Natural killer cell (primary cell): ENCODE data around the gene HOXC12. TPM values are rescaled to one million over a fixed set of nuclear protein-coding genes. Genes with fewer than 3 reads are reported as not detected.

ENCODE experiments used
- ATAC-seq, 3 donors: fragments of 150-1000 bp in 2 of 3; fragments of 200-7000 bp in 1 of 3; cut with Tn5 transposase; 1 replicate in 1 of 3; 2 replicates in 2 of 3; pipeline ENCODE4 v1.10.0; 2021; ENCODE audit warnings: mild to moderate bottlenecking in 2 of 3, moderate library complexity in 2 of 3
- DNase-seq, 2 donors: peaks; one replicate each; pipeline versions ENCODE4 v3.0.0 to v3.0.0-alpha.2; 2013 to 2021; ENCODE audit warnings: mixed read lengths in 1 of 2
- H3K27ac ChIP-seq: one replicate; pipeline ENCODE4 v1.5.1; 2013; ENCODE audit warnings: mild to moderate bottlenecking, low read length
- H3K27me3 ChIP-seq: one replicate; pipeline ENCODE4 v1.6.1; 2013; ENCODE audit warnings: low read length; ENCODE audit not compliant: control insufficient read depth, insufficient read depth
- H3K36me3 ChIP-seq: one replicate; pipeline ENCODE4 v1.6.1; 2013; ENCODE audit warnings: low read length; ENCODE audit not compliant: control insufficient read depth, insufficient read depth
- H3K4me1 ChIP-seq: one replicate; pipeline ENCODE4 v1.6.1; 2013; ENCODE audit warnings: low read length; ENCODE audit not compliant: control insufficient read depth, insufficient read depth
- H3K4me3 ChIP-seq: one replicate; pipeline ENCODE4 v1.5.1; 2013; ENCODE audit warnings: low read length
- H3K9me3 ChIP-seq: one replicate; pipeline ENCODE4 v1.6.1; 2013; ENCODE audit warnings: low read length; ENCODE audit not compliant: control insufficient read depth, insufficient read depth
- H3K27ac Mint-ChIP-seq, 2 donors: one replicate each; pipeline ENCODE4 v1.8.0; 2022; ENCODE audit warnings: mild to moderate bottlenecking in 2 of 2, mixed read lengths in 2 of 2, moderate library complexity in 1 of 2
- H3K27me3 Mint-ChIP-seq, 2 donors: one replicate each; pipeline ENCODE4 v1.8.0; 2022; ENCODE audit warnings: low read depth in 2 of 2, mixed read lengths in 2 of 2
- H3K36me3 Mint-ChIP-seq: one replicate; pipeline ENCODE4 v1.8.0; 2022; ENCODE audit warnings: mixed read lengths
- H3K4me1 Mint-ChIP-seq, 2 donors: one replicate each; pipeline ENCODE4 v1.8.0; 2022; ENCODE audit warnings: mixed read lengths in 2 of 2
- H3K4me3 Mint-ChIP-seq: one replicate; pipeline ENCODE4 v1.8.0; 2022; ENCODE audit warnings: mild to moderate bottlenecking, moderate library complexity, mixed read lengths
- H3K9me3 Mint-ChIP-seq, 2 donors: one replicate each; pipeline ENCODE4 v1.8.0; 2022; ENCODE audit warnings: mixed read lengths in 2 of 2
- CTCF ChIP-seq: fragments of 200-600 bp; IDR thresholded peaks from one replicate; pipeline ENCODE4 v1.8.0; 2022; ENCODE audit warnings: antibody characterized with exemption
- WGBS: methylation state at CpG from one replicate; pipeline ENCODE4 v1.1.7; 2013; ENCODE audit warnings: missing lambda C conversion rate; ENCODE audit not compliant: insufficient coverage; 5-methylcytosine and 5-hydroxymethylcytosine counted together
- intact Hi-C: fragments of 100-400 bp; cut with micrococcal nuclease; formaldehyde crosslinking; loops from one replicate; pipeline ENCODE4 v1.14.2; 2022
- total RNA-seq, 4 donors: library from RNA; stranded (reverse); fragments of 120-200 nt in 1 of 4; gene quantifications; one replicate each; pipeline versions ENCODE4 v1.2.3 to v1.2.4, GENCODE V29; 2013 to 2022

Gene HOXC12
- total RNA-seq, 3 donors from 2014 or later (not counting 1 experiment from before 2014, with no cell fraction given) = not detected

GRCh38 chr12:53998110-53998899 is 43.6 kb downstream of the HOXC12 start:
- Mint-ChIP-seq H3K4me1 (peaks cover 46% of the 10 kb centered on the region in 2 donors), H3K36me3 (no peaks in the 10 kb centered on the region), H3K27me3 (peaks cover 76 to 89% of the 10 kb centered on the region in 2 donors), H3K27ac (no peak overlapping the region), H3K9me3 (no peaks in the 10 kb centered on the region), H3K4me3 (peak overlapping the region; percentile 40)
- ATAC-seq (no peak), DNase-seq (no peak)
- WGBS = 18% methylated on average over 4 of the region's 11 CpGs
- Histone ChIP-seq H3K27ac (no peak overlapping the region), H3K27me3 (peaks cover 94% of the 10 kb centered on the region), H3K36me3 (no peaks in the 10 kb centered on the region), H3K9me3 (peaks cover 5% of the 10 kb centered on the region), H3K4me1 (peaks cover 51% of the 10 kb centered on the region), H3K4me3 (no peak overlapping the region)
- intact Hi-C loops = loop anchor here (5.0 kb wide), 2 partner anchors 34 to 41 kb away; partner anchors contain the start of gene HOXC5
- TF ChIP-seq CTCF = no peak

GRCh38 chr12:53998900-53999236 is 44.2 kb downstream of the HOXC12 start:
- Histone ChIP-seq H3K9me3 (peaks cover 5% of the 10 kb centered on the region), H3K4me3 (no peak overlapping the region), H3K27me3 (peaks cover 93% of the 10 kb centered on the region), H3K4me1 (peaks cover 51% of the 10 kb centered on the region), H3K27ac (no peak overlapping the region), H3K36me3 (no peaks in the 10 kb centered on the region)
- no peaks in the 10 kb centered on the region for H3K36me3 Mint-ChIP-seq
- intact Hi-C loops = loop anchor here (5.0 kb wide), 2 partner anchors 33 to 42 kb away; partner anchors contain the start of gene HOXC5
- no peak for ATAC-seq
- H3K4me1 Mint-ChIP-seq = peaks cover 40 to 41% of the 10 kb centered on the region in 2 donors
- no peak for DNase-seq
- H3K9me3 Mint-ChIP-seq = no peaks in the 10 kb centered on the region
- H3K4me3 Mint-ChIP-seq = peak overlapping the region; percentile 7
- 18% methylated on average over 10 of the region's 13 CpGs for WGBS
- TF ChIP-seq CTCF = no peak
- peaks cover 76 to 89% of the 10 kb centered on the region in 2 donors for H3K27me3 Mint-ChIP-seq
- H3K27ac Mint-ChIP-seq = no peak overlapping the region

GRCh38 chr12:53999559-54000115 is 44.9 kb downstream of the HOXC12 start:
- Histone ChIP-seq H3K4me1 (peaks cover 43% of the 10 kb centered on the region), H3K9me3 (peaks cover 5% of the 10 kb centered on the region), H3K27ac (no peak overlapping the region), H3K36me3 (no peaks in the 10 kb centered on the region), H3K27me3 (peaks cover 92% of the 10 kb centered on the region), H3K4me3 (no peak overlapping the region)
- H3K4me3 Mint-ChIP-seq = peak overlapping the region; percentile 47
- H3K27me3 Mint-ChIP-seq = peaks cover 77 to 89% of the 10 kb centered on the region in 2 donors
- peaks cover 33% of the 10 kb centered on the region in 2 donors for H3K4me1 Mint-ChIP-seq
- DNase-seq (peak in 1 of 2 donors; percentile 49), ATAC-seq (no peak)
- 7% methylated on average over 35 of the region's 35 CpGs for whole genome bisulfite sequencing
- intact Hi-C loops = loop anchor here (5.0 kb wide), 2 partner anchors 33 to 42 kb away; partner anchors contain the start of gene HOXC5
- TF ChIP-seq CTCF = no peak
- no peaks in the 10 kb centered on the region for H3K36me3 Mint-ChIP-seq
- peak overlapping the region in 1 of 2 donors; percentile 23 for H3K27ac Mint-ChIP-seq
- H3K9me3 Mint-ChIP-seq = no peaks in the 10 kb centered on the region
